Measurements from ENCODE around the gene TRAPPC3L.

The TRAPPC3L gene

DNA sequence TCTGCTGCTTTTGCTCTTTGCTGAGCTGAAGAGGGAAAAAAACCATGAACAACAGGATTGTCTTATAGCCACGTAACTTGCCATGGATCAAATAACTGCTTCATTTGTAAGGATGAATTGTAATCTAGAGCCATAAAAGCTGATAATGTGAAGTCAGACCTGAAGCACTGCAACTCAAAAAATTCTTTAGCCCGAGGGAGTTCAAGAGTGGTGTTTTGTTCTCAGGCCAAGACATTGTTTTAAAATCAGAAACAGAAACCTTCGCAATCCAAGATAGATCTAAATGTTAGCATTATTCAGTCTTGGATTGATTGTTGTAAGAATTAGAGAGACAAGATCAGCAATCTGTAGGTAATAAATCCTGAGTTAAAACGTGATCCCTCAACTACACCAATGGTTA lies at the start of gene TRAPPC3L:
Gene TRAPPC3L (minus strand): TSS at position 34 of the 400 bp plus-strand sequence. CDS start 170 bp downstream, outside the sequence.
- no peak for DNase-seq (ENCODE audit: low read depth)

- no peak for DNase-seq (ENCODE audit: low read depth)
Measured at GRCh38 chr6:116595247-116595646, 49.8 kb upstream of the TRAPPC3L start.

- DNase-seq (ENCODE audit: low read depth): no peak
Measured at GRCh38 chr6:116586738-116587137, 41.3 kb upstream of the TRAPPC3L start.

DNA sequence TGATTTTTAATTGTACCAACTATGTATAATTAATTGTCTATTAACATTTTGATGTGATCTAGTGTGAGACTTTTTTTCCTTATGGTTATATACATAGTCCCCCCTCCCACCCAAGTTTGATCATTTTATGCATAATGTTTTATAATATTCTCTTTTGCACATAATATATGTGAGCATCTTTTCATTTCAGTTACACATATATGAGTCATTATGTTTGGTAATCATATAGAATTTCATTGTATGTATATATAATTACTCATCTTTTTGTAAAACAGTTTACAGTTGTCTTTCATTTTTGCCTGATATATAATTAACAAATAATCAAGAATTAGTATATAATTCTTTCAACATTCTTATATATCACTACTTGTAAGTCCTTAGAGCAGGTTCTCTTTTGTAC lies 40.8 kb upstream of the TRAPPC3L start:
- no peak for DNase-seq (ENCODE audit: low read depth)

- DNase-seq (ENCODE audit: low read depth): peak; percentile 50
Measured at GRCh38 chr6:116580198-116580597, 34.7 kb upstream of the TRAPPC3L start.

- no peak for DNase-seq (ENCODE audit: low read depth)
Measured at GRCh38 chr6:116579143-116579542, 33.7 kb upstream of the TRAPPC3L start.

DNA sequence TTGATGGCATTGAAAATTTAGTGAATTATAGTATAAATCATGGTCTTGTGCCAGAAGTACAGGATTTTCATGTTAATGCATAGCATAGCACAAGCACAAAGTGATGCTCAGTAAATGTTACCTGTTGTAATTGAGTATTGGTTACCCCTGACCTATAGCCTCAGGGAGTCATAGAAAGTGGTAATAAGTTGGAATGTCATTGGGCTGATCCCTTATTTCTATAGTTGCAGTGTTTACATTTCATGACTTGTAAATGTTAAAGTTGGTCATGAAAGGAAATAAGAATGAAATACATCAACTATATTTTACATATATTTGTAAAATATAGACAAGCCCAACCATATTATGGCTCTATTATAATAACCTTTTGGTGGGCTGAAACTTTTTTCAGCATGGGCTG lies 32.9 kb upstream of the TRAPPC3L start:
- DNase-seq (ENCODE audit: low read depth): no peak

GRCh38 chr6:116577486-116577885 lies 32.0 kb upstream of the TRAPPC3L start:
- no peak for DNase-seq (ENCODE audit: low read depth)

DNA sequence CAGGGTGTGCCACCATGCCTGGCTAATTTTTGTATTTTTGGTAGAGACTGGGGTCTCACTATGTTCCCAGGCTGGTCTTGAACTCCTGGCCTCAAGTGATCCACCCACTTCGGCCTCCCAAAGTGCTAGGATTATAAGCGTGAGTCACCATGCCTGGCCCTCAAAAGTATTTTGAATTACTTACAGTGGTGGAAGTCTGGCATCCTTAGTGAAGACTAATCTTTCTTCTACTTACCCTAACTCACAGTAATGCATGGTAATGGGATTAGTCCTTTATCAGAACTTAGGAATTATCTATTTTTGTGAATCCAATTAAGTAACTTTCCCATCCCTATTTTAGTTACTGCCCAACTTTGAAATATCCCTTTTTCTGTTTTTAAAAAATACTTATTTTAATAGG lies 29.7 kb upstream of the TRAPPC3L start:
- no peak for DNase-seq (ENCODE audit: low read depth)

DNA sequence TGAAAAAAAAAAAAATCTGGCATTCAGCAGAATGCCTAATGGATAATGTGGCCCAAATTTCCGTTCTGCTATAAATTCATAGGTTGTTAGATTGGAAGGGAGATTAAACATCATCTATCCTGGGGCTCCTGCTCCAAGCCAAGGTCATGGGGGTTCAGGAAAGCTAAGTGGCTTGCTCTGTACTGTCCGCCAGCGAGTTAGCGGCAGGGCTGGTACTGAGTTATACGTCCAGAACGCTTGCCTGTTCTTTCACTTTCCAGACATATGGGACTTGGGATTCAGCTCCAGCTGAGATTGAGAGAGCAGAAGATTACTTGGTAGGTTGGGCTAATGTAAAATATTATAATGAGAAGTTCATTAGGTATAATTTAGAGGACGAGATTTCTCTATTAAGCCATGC lies 26.7 kb upstream of the TRAPPC3L start:
- DNase-seq (ENCODE audit: low read depth): peak; percentile 61

DNA sequence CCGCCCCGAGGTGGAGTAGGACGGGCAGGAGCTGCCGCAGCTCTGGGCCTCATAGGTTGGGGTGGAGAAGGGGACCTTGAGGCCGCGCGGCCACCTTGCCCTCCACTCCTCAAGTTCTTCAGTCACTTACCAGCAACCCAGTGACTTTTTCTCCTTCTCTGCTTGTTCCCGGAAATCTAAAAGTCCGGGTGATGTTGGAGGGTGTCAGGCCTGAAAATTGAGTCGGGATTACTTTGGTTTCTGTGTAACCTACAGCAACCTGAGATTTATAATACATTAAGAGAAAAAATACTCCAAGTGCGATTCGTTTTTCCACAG lies 26.2 kb upstream of the TRAPPC3L start:
- DNase-seq (ENCODE audit: low read depth): no peak

DNA sequence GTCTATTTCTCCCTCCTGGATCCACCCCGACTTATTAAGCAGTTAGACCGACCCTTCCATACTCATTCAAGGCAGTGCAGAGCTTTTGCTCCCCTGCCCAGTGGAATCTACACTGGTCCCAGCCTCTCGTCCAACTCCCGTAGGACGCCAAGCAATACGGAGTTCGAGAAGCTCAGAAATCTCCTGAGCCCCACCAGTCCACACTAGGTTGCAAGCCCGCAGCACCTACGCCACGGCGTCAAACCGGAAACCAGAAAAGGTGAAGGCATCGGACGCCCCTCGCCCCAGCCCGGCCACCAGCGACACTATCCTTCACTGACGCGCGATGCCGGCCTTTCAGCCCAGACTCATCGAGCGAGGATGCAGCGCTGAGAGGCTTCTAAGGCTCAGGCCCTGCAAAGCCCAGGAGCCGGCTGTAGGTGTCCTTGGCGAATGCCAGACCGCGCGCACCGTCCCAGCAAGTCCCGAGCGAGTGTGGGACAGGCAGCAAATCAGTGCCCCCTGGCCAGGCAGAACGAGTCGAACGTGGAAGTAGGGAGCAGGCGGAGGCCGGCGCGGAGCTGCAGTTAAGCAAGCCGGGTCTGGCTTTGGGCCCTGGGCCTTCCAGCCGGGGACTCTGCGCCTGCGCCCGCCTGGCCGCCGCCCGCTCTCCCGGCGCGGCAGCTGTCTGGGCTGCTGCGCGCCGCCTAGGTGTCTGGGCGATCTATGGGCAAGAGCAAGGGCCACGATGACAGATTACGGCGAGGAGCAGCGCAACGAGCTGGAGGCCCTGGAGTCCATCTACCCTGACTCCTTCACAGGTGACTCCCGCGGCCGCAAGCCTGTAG lies 25.6 kb upstream of the TRAPPC3L start, which contains the start of gene RWDD1:
Gene RWDD1 (plus strand): TSS at position 649 of the 827 bp plus-strand sequence. CDS start 79 bp downstream, at position 728.
- peak; percentile 99 for DNase-seq (ENCODE audit: low read depth)

GRCh38 chr6:116568821-116569755 lies 23.6 kb upstream of the TRAPPC3L start:
- DNase-seq (ENCODE audit: low read depth): no peak

GRCh38 chr6:116568111-116568510 lies 22.6 kb upstream of the TRAPPC3L start:
- DNase-seq (ENCODE audit: low read depth): no peak

DNA sequence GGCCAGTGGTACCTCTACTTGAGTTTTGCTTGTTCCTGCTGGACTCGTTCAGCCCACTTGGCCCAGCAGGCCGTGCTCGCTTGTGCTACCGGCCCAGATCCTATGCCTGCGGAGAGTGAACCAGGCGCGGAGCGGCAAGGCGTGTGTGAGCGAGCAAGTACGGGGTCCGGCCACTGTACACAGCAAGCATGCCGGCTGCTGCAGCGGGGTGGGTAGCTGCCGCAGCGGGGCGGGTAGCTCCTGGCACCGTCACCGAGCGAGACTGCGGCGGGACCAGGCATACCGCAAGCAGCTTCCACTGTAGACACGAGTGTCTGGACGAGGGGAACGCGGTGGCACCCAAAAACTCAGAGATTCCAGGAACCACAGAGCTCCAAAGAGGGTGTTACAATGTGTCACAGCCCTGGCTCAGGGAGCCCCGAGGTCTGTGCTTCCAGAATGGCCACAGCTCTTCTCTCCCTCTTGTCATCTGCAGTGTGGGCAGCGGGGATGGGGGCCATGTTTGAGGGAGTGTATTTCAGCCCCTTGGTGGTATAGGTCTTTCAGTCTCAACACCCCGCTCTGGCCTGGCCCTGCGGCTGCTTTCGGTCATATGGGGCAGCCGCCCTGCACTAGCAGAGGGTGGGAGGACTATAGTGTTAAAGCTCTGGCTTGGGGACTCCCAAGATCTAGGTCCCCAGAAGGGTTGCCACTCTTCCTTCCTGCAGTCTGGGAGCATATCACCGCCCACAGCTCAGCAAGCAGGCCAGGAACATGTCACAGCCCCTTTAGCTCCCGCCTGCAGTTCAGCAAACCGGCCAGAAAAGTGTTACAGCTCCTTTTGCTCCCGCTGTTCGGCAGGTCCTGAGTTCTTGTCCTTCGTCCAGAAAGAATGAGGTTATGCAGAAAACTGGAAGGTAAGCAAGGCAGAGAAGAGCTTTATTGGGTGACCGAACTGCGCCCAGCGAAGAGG lies 19.7 kb upstream of the TRAPPC3L start:
- DNase-seq (ENCODE audit: low read depth): peak; percentile 43

DNA sequence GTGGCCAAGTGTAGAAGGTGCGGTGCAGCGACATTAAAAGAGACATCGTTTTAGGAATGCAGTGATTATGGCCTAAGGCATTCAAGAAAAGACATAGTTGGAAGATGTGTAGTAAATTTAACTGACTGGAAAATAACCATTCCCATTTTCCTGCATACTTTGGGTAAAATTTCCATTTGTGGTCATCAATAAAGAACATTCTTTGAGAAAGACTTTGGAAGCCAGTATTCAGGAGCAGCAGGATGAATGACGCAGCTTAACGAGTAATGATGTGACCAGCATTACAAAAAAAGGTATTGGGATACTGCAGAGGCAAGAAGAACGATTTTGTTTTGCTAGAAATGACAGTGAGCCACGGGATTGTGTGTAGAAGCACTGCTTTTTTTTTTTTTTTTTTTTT lies 18.8 kb upstream of the TRAPPC3L start:
- peak; percentile 64 for DNase-seq (ENCODE audit: low read depth)

DNA sequence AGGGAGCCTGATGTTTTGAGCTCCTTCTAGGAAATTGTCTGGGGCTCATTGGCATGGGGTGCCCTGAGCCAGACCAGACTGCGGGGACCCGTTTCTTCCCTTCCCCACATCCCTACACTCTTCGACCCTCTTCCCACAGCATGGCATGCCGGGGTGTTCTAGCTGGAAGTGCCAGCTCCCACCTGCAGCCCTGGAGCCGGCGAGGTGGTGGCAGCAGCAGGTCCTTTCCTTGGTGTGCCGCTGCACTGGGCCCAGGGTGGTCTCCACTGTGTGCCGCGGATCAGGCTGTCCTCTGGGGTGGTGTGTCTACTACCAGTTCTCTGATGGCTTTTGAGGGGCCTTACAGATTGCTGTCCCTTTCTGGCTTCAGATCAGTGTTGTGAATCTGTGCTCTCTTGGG lies 18.3 kb upstream of the TRAPPC3L start:
- no peak for DNase-seq (ENCODE audit: low read depth)

GRCh38 chr6:116562614-116563013 lies 17.1 kb upstream of the TRAPPC3L start:
- DNase-seq (ENCODE audit: low read depth): no peak

- no peak for DNase-seq (ENCODE audit: low read depth)
Measured at GRCh38 chr6:116562019-116562403, 16.5 kb upstream of the TRAPPC3L start.

DNA sequence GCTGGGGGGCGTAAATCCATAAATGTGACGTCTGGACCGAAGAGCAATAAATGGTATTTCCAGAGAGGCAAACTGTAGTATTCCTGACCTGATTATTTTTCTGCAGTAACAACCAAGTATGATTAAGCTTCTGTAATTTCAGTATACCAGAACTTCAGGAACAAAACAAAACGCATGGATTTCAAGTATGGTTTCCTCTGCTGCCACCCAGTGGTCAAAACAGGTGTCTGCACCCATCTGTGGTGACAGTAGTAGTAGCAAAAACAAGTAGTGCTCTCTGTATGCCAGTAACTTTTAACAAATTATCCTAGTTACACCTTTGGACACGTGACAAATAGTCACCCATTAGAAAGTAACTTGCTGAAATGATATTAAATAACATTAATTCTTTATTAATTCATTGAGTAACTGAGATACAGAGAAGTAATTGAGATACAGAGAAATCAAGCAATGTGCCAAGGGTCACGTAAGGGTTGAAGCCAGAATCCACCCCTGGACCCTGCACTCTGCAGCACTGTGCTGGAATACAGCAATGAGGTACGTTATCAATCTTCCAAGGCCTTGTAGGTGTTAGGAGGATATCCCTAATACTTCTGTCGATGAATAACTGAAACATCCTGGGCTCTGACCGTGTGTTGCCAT lies 16.0 kb upstream of the TRAPPC3L start:
- peak; percentile 79 for DNase-seq (ENCODE audit: low read depth)

- DNase-seq (ENCODE audit: low read depth): no peak
Measured at GRCh38 chr6:116560130-116560529, 14.6 kb upstream of the TRAPPC3L start.

Measured in ELR (cell line).